AG09319 (cell line): ENCODE data around the gene NAP1L5.

Source experiments
- DNase-seq: peaks from one replicate; pipeline ENCODE4 v3.0.0-alpha.2; 2010; ENCODE audit warnings: low read depth; ENCODE audit errors: extremely low read depth
- TF ChIP-seq, protein P1 (sequence below): IDR thresholded peaks from 2 replicates; pipeline ENCODE4 v1.5.1; 2011; ENCODE audit warnings: low read depth, mild to moderate bottlenecking, inconsistent platforms, low read length, moderate library complexity

NAP1L5 gene

DNA sequence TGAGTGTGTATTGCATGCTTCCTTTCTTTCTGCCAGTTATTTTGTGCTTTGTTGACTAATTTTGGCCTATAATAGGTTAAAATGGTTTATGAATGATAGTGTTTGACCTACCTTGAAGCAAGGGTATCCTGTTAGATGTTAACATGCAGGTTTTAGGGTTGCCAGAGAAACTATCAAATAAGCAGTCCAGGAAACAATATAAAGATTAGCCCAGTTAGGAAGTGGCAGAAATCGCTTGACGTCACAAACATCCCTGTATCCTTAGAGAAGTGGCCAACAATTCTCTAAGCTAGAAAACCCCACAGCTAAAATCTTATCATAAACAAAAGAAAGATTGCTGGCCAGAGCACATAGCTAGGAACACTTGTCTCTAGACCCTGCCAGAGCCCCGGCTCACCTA lies 3.8 kb downstream of the NAP1L5 start:
- no peak for DNase-seq
- TF ChIP-seq, protein P1, sequence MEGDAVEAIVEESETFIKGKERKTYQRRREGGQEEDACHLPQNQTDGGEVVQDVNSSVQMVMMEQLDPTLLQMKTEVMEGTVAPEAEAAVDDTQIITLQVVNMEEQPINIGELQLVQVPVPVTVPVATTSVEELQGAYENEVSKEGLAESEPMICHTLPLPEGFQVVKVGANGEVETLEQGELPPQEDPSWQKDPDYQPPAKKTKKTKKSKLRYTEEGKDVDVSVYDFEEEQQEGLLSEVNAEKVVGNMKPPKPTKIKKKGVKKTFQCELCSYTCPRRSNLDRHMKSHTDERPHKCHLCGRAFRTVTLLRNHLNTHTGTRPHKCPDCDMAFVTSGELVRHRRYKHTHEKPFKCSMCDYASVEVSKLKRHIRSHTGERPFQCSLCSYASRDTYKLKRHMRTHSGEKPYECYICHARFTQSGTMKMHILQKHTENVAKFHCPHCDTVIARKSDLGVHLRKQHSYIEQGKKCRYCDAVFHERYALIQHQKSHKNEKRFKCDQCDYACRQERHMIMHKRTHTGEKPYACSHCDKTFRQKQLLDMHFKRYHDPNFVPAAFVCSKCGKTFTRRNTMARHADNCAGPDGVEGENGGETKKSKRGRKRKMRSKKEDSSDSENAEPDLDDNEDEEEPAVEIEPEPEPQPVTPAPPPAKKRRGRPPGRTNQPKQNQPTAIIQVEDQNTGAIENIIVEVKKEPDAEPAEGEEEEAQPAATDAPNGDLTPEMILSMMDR = no peak

DNA sequence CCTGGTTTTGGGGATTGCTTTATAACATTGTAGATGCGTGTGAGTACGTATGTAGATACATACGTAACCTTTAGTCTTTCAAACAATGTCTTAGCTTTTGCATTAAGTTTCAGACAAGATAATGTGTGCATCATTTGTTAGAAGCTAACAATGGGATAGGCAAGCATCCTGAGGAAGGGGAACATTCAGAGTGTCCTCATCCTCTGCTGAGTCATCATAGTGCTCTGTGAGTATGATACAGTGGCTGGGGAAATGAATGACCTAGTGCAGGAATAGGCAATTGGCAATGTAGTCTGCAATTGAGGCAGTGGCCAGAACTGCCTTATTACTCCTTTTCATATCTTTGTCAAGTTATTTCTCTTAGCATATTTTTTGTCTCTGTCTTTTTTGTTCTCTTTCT lies 7.3 kb downstream of the NAP1L5 start:
- no peak for DNase-seq
- TF ChIP-seq, protein P1 = no peak

- DNase-seq = no peak
- TF ChIP-seq, protein P1 = no peak
These were observed 16.4 kb downstream of the NAP1L5 start for GRCh38 chr4:88681209-88681608.

- TF ChIP-seq, protein P1 = no peak
- no peak for DNase-seq
These were observed 22.1 kb downstream of the NAP1L5 start for GRCh38 chr4:88675543-88675942.

DNA sequence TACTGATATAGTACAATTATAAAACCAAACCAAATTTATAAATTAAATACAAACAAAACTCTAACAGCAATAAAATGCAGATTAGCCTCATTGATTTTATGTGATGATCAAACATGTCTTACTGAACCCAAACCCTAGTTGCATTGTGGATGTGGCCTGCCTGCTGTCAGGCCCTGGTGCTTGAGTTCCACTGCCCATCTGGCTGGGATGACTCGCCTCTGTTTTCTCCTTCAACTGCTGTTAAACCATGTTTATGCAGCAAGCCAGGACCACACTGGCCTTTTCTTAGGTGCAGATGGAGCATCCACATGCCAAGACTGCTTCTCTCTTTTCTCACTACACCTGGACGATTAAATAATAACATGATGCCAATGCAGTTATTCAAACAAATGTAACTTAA lies 22.6 kb downstream of the NAP1L5 start:
- no peak for DNase-seq
- TF ChIP-seq, protein P1 = no peak

- DNase-seq = no peak
- TF ChIP-seq, protein P1 = no peak
These were observed 23.1 kb downstream of the NAP1L5 start for GRCh38 chr4:88674565-88674964.

DNA sequence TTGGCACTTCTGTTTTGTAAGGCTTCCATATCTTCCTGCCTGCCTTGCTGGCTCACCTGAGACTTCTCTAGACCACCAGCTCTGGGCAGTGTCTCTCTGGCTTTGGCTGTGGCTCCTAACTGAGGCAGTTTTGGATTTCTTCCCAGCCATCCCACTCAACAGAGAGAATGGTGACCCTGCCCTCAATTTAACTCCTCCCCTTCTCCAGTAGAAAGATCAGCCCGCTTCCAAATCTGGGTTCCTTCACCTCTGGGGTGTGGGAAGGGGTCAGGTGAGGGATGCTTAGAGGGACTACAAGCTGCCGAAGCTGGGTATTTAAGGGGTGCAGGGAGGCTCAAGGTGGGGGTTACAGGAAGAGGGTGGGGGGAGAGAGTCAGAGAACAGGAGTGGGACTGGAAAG lies 23.7 kb downstream of the NAP1L5 start:
- DNase-seq = no peak
- TF ChIP-seq, protein P1 = no peak
